Inflammatory macrophage (primary cell): Measurements from ENCODE around the gene MGAT5.

Source experiments
- DNase-seq, 2 donors: peaks; one replicate each; pipeline ENCODE4 v3.0.0-alpha.2; 2020 to 2022

The MGAT5 gene

GRCh38 chr2:134369220-134369902, 115.5 kb downstream of the MGAT5 start:
- no peak for DNase-seq

GRCh38 chr2:134370655-134371445, 117.0 kb downstream of the MGAT5 start:
- DNase-seq: no peak

- DNase-seq: no peak
These were observed 118.3 kb downstream of the MGAT5 start for GRCh38 chr2:134372141-134372540.

GRCh38 chr2:134372611-134373131, 118.8 kb downstream of the MGAT5 start:
- no peak for DNase-seq

- no peak for DNase-seq
These were observed 122.1 kb downstream of the MGAT5 start for GRCh38 chr2:134375935-134376334.

- no peak for DNase-seq
These were observed 123.9 kb downstream of the MGAT5 start for GRCh38 chr2:134377730-134378129.

GRCh38 chr2:134379293-134379692, 125.4 kb downstream of the MGAT5 start:
- DNase-seq: no peak

GRCh38 chr2:134379722-134380121, 125.8 kb downstream of the MGAT5 start:
- DNase-seq: no peak

GRCh38 chr2:134381141-134381540, 127.3 kb downstream of the MGAT5 start:
- DNase-seq: no peak

GRCh38 chr2:134384131-134384530, 130.3 kb downstream of the MGAT5 start:
- DNase-seq: no peak

GRCh38 chr2:134385195-134385594, 131.3 kb downstream of the MGAT5 start:
- no peak for DNase-seq

GRCh38 chr2:134386310-134386709, 132.4 kb downstream of the MGAT5 start:
- DNase-seq: no peak

- DNase-seq: no peak
These were observed 135.5 kb downstream of the MGAT5 start for GRCh38 chr2:134389381-134389780.

- DNase-seq: no peak
These were observed 137.9 kb downstream of the MGAT5 start for GRCh38 chr2:134391751-134392160.

GRCh38 chr2:134392442-134393074, 138.7 kb downstream of the MGAT5 start:
- no peak for DNase-seq

GRCh38 chr2:134393075-134393461, 139.2 kb downstream of the MGAT5 start:
- DNase-seq: no peak

GRCh38 chr2:134395779-134396178, 141.9 kb downstream of the MGAT5 start:
- peak in 1 of 2 donors; percentile 40 for DNase-seq

- DNase-seq: no peak
These were observed 142.6 kb downstream of the MGAT5 start for GRCh38 chr2:134396493-134396892.

GRCh38 chr2:134397146-134397896, 143.4 kb downstream of the MGAT5 start:
- no peak for DNase-seq

- DNase-seq: no peak
These were observed 144.4 kb downstream of the MGAT5 start for GRCh38 chr2:134398300-134398699.

GRCh38 chr2:134399096-134399495, 145.2 kb downstream of the MGAT5 start:
- DNase-seq: no peak

GRCh38 chr2:134401081-134401497, 147.2 kb downstream of the MGAT5 start:
- no peak for DNase-seq

GRCh38 chr2:134401789-134402188, 147.9 kb downstream of the MGAT5 start:
- DNase-seq: peak in 1 of 2 donors; percentile 7
